OCI-LY1 (cell line): ENCODE measurements around the gene HPS5.
"Not testable (repeated sequence)": the region's sequence is repeated elsewhere in the genome, so short reads cannot be mapped to it uniquely, and the experiment has no call there.

Experiments
- H2AFZ ChIP-seq: fragments of 200-600 bp; sonication (generic), shearing (Covaris generic); 2 replicates; pipeline ENCODE4 v1.6.0; 2014; ENCODE audit warnings: antibody characterized with exemption, mild to moderate bottlenecking, low read length
- H3F3A ChIP-seq: fragments of 200-600 bp; sonication (generic), shearing (Covaris generic); 2 replicates; pipeline ENCODE4 v1.6.0; 2014; ENCODE audit warnings: mild to moderate bottlenecking, antibody characterized with exemption, low read length, moderate library complexity; ENCODE audit not compliant: insufficient read depth
- H3K27ac ChIP-seq: fragments of 200-600 bp; sonication (generic); 2 replicates; pipeline ENCODE4 v1.5.1; 2014; ENCODE audit warnings: low read length, mixed run types, mild to moderate bottlenecking, low read depth; ENCODE audit not compliant: poor library complexity, severe bottlenecking
- H3K27me3 ChIP-seq: fragments of 200-600 bp; sonication (generic); 2 replicates; pipeline ENCODE4 v1.6.0; 2014; ENCODE audit warnings: antibody characterized with exemption, mild to moderate bottlenecking, low read length, moderate library complexity; ENCODE audit not compliant: insufficient read depth
- H3K36me3 ChIP-seq: fragments of 200-600 bp; sonication (generic); 2 replicates; pipeline ENCODE4 v1.6.1; 2014; ENCODE audit warnings: mild to moderate bottlenecking, antibody characterized with exemption, low read length, moderate library complexity, mixed read lengths; ENCODE audit not compliant: insufficient read depth
- H3K4me1 ChIP-seq: fragments of 200-600 bp; sonication (generic); 2 replicates; pipeline ENCODE4 v1.5.1; 2014; ENCODE audit warnings: mild to moderate bottlenecking, low read length, moderate library complexity; ENCODE audit not compliant: insufficient read depth, severe bottlenecking
- H3K4me2 ChIP-seq: fragments of 200-600 bp; sonication (generic), shearing (Covaris generic); 2 replicates; pipeline ENCODE4 v1.6.1; 2014; ENCODE audit warnings: low read length
- H3K4me3 ChIP-seq: fragments of 200-600 bp; sonication (generic); 2 replicates; pipeline ENCODE4 v1.5.1; 2014; ENCODE audit warnings: low read length, low read depth, mild to moderate bottlenecking, mixed read lengths; ENCODE audit not compliant: poor library complexity, severe bottlenecking
- H3K79me2 ChIP-seq: fragments of 200-600 bp; shearing (Covaris generic); 2 replicates; pipeline ENCODE4 v1.6.1; 2016; ENCODE audit warnings: mixed run types, low read length, mixed read lengths; ENCODE audit not compliant: insufficient read depth
- H3K9ac ChIP-seq: fragments of 200-600 bp; sonication (generic), shearing (Covaris generic); 2 replicates; pipeline ENCODE4 v1.6.1; 2014; ENCODE audit warnings: mild to moderate bottlenecking, low read length, mixed read lengths
- H3K9me2 ChIP-seq: fragments of 200-600 bp; sonication (generic), shearing (Covaris generic); 2 replicates; pipeline ENCODE4 v1.6.1; 2014; ENCODE audit warnings: low read depth, mild to moderate bottlenecking, low read length, mixed read lengths
- H3K9me3 ChIP-seq: fragments of 200-600 bp; shearing (Covaris generic); 2 replicates; pipeline ENCODE4 v1.6.1; 2014; ENCODE audit warnings: low read length, mixed read lengths
- H4K20me1 ChIP-seq: fragments of 200-600 bp; sonication (generic), shearing (Covaris generic); 2 replicates; pipeline ENCODE4 v1.6.0; 2016; ENCODE audit warnings: mild to moderate bottlenecking, low read length; ENCODE audit not compliant: insufficient read depth
- EZH2 ChIP-seq: fragments of 200-600 bp; sonication (generic), shearing (Covaris generic); IDR thresholded peaks from 2 replicates; pipeline ENCODE4 v1.8.0; 2017; ENCODE audit warnings: borderline replicate concordance, mixed run types, mild to moderate bottlenecking, antibody characterized with exemption, low read length, moderate library complexity, mixed read lengths
- TF ChIP-seq, protein P1 (sequence below): fragments of 200-600 bp; sonication (generic), shearing (Covaris generic); IDR thresholded peaks from 2 replicates; pipeline ENCODE4 v1.5.1; 2017; ENCODE audit warnings: mild to moderate bottlenecking, antibody characterized with exemption, low read length, moderate library complexity, mixed read lengths

HPS5 gene

GRCh38 chr11:18277565-18278271, 44.2 kb downstream of the HPS5 start:
- H3K79me2 ChIP-seq: no peaks in the 10 kb centered on the region
- no peaks in the 10 kb centered on the region for H3K27me3 ChIP-seq
- no peak overlapping the region for H3K4me3 ChIP-seq
- H3K9me3 ChIP-seq: no peaks in the 10 kb centered on the region
- no peak overlapping the region for H3K9ac ChIP-seq
- no peaks in the 10 kb centered on the region for H3K9me2 ChIP-seq
- H4K20me1 ChIP-seq: no peaks in the 10 kb centered on the region
- H3K36me3 ChIP-seq: peaks cover 47% of the 10 kb centered on the region
- no peak overlapping the region for H3K4me2 ChIP-seq
- H3F3A ChIP-seq: no peaks in the 10 kb centered on the region
- no peak for TF ChIP-seq EZH2
- TF ChIP-seq, protein P1, sequence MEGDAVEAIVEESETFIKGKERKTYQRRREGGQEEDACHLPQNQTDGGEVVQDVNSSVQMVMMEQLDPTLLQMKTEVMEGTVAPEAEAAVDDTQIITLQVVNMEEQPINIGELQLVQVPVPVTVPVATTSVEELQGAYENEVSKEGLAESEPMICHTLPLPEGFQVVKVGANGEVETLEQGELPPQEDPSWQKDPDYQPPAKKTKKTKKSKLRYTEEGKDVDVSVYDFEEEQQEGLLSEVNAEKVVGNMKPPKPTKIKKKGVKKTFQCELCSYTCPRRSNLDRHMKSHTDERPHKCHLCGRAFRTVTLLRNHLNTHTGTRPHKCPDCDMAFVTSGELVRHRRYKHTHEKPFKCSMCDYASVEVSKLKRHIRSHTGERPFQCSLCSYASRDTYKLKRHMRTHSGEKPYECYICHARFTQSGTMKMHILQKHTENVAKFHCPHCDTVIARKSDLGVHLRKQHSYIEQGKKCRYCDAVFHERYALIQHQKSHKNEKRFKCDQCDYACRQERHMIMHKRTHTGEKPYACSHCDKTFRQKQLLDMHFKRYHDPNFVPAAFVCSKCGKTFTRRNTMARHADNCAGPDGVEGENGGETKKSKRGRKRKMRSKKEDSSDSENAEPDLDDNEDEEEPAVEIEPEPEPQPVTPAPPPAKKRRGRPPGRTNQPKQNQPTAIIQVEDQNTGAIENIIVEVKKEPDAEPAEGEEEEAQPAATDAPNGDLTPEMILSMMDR: no peak
- H3K27ac ChIP-seq: no peak overlapping the region
- H3K4me1 ChIP-seq: no peaks in the 10 kb centered on the region
- no peak overlapping the region for H2AFZ ChIP-seq

- Histone ChIP-seq H3K9me3 (no peaks in the 10 kb centered on the region), H2AFZ (no peak overlapping the region), H3K4me3 (no peak overlapping the region), H3K27ac (no peak overlapping the region), H3K4me1 (peaks cover 5% of the 10 kb centered on the region), H3K9ac (no peak overlapping the region), H3K9me2 (no peaks in the 10 kb centered on the region), H3K27me3 (no peaks in the 10 kb centered on the region), H3K79me2 (no peaks in the 10 kb centered on the region), H3K4me2 (no peak overlapping the region), H4K20me1 (no peaks in the 10 kb centered on the region), H3K36me3 (no peaks in the 10 kb centered on the region), H3F3A (no peaks in the 10 kb centered on the region)
- TF ChIP-seq, protein P1: no peak
- TF ChIP-seq EZH2: no peak
Measured at GRCh38 chr11:18271206-18271605, 50.7 kb downstream of the HPS5 start.

DNA sequence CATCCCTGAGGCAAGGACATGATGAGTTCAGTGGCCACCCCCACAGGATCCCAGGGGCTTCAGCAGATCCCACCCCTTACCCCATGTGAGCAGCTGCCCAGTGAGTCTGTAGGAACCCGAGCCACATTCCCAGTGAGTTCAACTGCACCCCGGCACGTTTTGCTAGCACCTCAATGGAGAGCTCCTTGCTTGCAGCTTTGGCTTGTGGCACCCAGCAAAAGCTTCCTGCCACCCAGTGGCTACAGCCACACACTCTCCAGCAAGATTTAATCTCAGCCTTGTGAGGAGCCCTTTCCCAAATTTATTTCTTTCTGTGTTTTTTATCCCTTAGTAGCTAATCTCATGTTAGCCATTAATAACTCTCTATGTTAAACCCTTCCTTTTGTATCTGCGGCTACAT, 51.8 kb downstream of the HPS5 start:
- Histone ChIP-seq H2AFZ (no peak overlapping the region), H3K9me3 (no peaks in the 10 kb centered on the region), H3K9me2 (no peaks in the 10 kb centered on the region), H4K20me1 (no peaks in the 10 kb centered on the region), H3K4me1 (peaks cover 5% of the 10 kb centered on the region), H3K9ac (no peak overlapping the region), H3K36me3 (no peaks in the 10 kb centered on the region), H3K27ac (no peak overlapping the region), H3K4me2 (no peak overlapping the region), H3K79me2 (no peaks in the 10 kb centered on the region), H3K27me3 (no peaks in the 10 kb centered on the region), H3K4me3 (no peak overlapping the region), H3F3A (no peaks in the 10 kb centered on the region)
- TF ChIP-seq, protein P1: no peak
- no peak for TF ChIP-seq EZH2

GRCh38 chr11:18269252-18269651, 52.7 kb downstream of the HPS5 start:
- H3K4me2 ChIP-seq, H4K20me1 ChIP-seq, H3K4me3 ChIP-seq, H3K4me1 ChIP-seq, H3K36me3 ChIP-seq, H3K27me3 ChIP-seq, H3K9ac ChIP-seq, H3K9me2 ChIP-seq, H3F3A ChIP-seq, H2AFZ ChIP-seq, H3K79me2 ChIP-seq, H3K9me3 ChIP-seq, H3K27ac ChIP-seq: not testable (repeated sequence)

GRCh38 chr11:18267335-18268133, 54.4 kb downstream of the HPS5 start:
- H3K9ac ChIP-seq, H3F3A ChIP-seq, H2AFZ ChIP-seq, H3K27me3 ChIP-seq, H3K27ac ChIP-seq, H4K20me1 ChIP-seq, H3K36me3 ChIP-seq, H3K9me2 ChIP-seq, H3K4me2 ChIP-seq, H3K4me1 ChIP-seq, H3K79me2 ChIP-seq, H3K4me3 ChIP-seq, H3K9me3 ChIP-seq: not testable (repeated sequence)
